Hematopoietic multipotent progenitor cell treated with erythropoietin and hydrocortisone succinate and interleukin-3 and kit ligand, for 15 days (in vitro differentiated cells): Measurements from ENCODE around the gene IGF2BP3.
"Not testable (repeated sequence)": the region's sequence is repeated elsewhere in the genome, so short reads cannot be mapped to it uniquely, and the experiment has no call there.

Source experiments
- DNase-seq: peaks from one replicate; pipeline ENCODE4 v3.0.0-alpha.2; 2015; ENCODE audit warnings: low spot score

IGF2BP3 gene

GRCh38 chr7:23338863-23339262 is 131.4 kb downstream of the IGF2BP3 start:
- no peak for DNase-seq

- DNase-seq, result no peak
Measured at GRCh38 chr7:23338439-23338838, 131.9 kb downstream of the IGF2BP3 start.

- DNase-seq, result no peak
Measured at GRCh38 chr7:23337374-23337773, 132.9 kb downstream of the IGF2BP3 start.

- no peak for DNase-seq
Measured at GRCh38 chr7:23336799-23337283, 133.4 kb downstream of the IGF2BP3 start.

- no peak for DNase-seq
Measured at GRCh38 chr7:23336086-23336485, 134.2 kb downstream of the IGF2BP3 start.

GRCh38 chr7:23335621-23336020 is 134.7 kb downstream of the IGF2BP3 start:
- DNase-seq, result no peak

- DNase-seq, result no peak
Measured at GRCh38 chr7:23335136-23335535, 135.2 kb downstream of the IGF2BP3 start.

- no peak for DNase-seq
Measured at GRCh38 chr7:23334482-23335056, 135.7 kb downstream of the IGF2BP3 start.

GRCh38 chr7:23333671-23334246 is 136.5 kb downstream of the IGF2BP3 start:
- DNase-seq, result no peak

GRCh38 chr7:23332910-23333612 is 137.2 kb downstream of the IGF2BP3 start:
- no peak for DNase-seq

- DNase-seq, result no peak
Measured at GRCh38 chr7:23332193-23332592, 138.1 kb downstream of the IGF2BP3 start.

- no peak for DNase-seq
Measured at GRCh38 chr7:23331132-23331531, 139.2 kb downstream of the IGF2BP3 start.

- no peak for DNase-seq
Measured at GRCh38 chr7:23315366-23315765, 154.9 kb downstream of the IGF2BP3 start.

GRCh38 chr7:23312141-23312540 is 158.2 kb downstream of the IGF2BP3 start:
- DNase-seq, result not testable (repeated sequence)

- DNase-seq, result no peak
Measured at GRCh38 chr7:23308754-23309153, 161.5 kb downstream of the IGF2BP3 start.

GRCh38 chr7:23306936-23307521 is 163.3 kb downstream of the IGF2BP3 start:
- no peak for DNase-seq

- no peak for DNase-seq
Measured at GRCh38 chr7:23299770-23300300, 170.5 kb downstream of the IGF2BP3 start.

GRCh38 chr7:23298885-23299769 is 171.2 kb downstream of the IGF2BP3 start, which contains the start of gene MALSU1:
Gene MALSU1 (plus strand): TSS chr7:23299339. CDS start chr7:23299353, 14 bp downstream.
- peak; percentile 98 for DNase-seq

- no peak for DNase-seq
Measured at GRCh38 chr7:23298141-23298881, 172.0 kb downstream of the IGF2BP3 start.

GRCh38 chr7:23295401-23295697 is 174.9 kb downstream of the IGF2BP3 start:
- DNase-seq, result no peak
